PC-3 (cell line): ENCODE data around the gene MYRFL. TPM values are rescaled to one million over a fixed set of nuclear protein-coding genes. Genes with fewer than 3 reads are reported as not detected.

Experiments
- ATAC-seq: fragments of 200-7000 bp; cut with Tn5 transposase; 2 replicates; pipeline ENCODE4 v1.9.1; 2020; ENCODE audit warnings: mild to moderate bottlenecking, moderate library complexity
- BruUV-seq: library from RNA; stranded (reverse); fragments of 400-500 nt; replicated peaks from 2 replicates; lab custom pipeline; 2021; lab: Mats Ljungman, UMichigan
- CTCF ChIA-PET: fragments of 300-600 bp; sonication (Branson Sonifier 250); formaldehyde crosslinking; loops from one replicate; lab custom pipeline; 2022; ENCODE audit warnings: antibody characterized with exemption; lab: Charles Lee
- POLR2A ChIA-PET: fragments of 300-600 bp; sonication (Branson Sonifier 250); formaldehyde crosslinking; loops from one replicate; lab custom pipeline; 2022; ENCODE audit warnings: antibody characterized with exemption; ENCODE audit not compliant: unreplicated experiment; lab: Charles Lee
- DNase-seq: peaks from one replicate; pipeline ENCODE4 v3.0.0-alpha.2; 2015
- H2AFZ ChIP-seq: fragments of 300-600 bp; sonication (generic); 2 replicates; pipeline ENCODE4 v1.6.0; 2016; ENCODE audit warnings: antibody characterized with exemption, low read length
- H3F3A ChIP-seq: fragments of 300-600 bp; sonication (generic); one replicate; pipeline ENCODE4 v1.6.0; 2017; ENCODE audit warnings: antibody characterized with exemption, low read length, control low read depth, mild to moderate bottlenecking; ENCODE audit not compliant: unreplicated experiment
- H3K27ac ChIP-seq: fragments of 300-600 bp; sonication (generic); 2 replicates; pipeline ENCODE4 v1.5.1; 2016; ENCODE audit warnings: mild to moderate bottlenecking, low read length
- H3K27me3 ChIP-seq: fragments of 300-600 bp; sonication (generic); 2 replicates; pipeline ENCODE4 v1.6.1; 2016; ENCODE audit warnings: low read length, mixed read lengths
- H3K36me3 ChIP-seq: fragments of 300-600 bp; sonication (generic); 2 replicates; pipeline ENCODE4 v1.6.1; 2016; ENCODE audit warnings: low read depth, mixed run types, low read length, mixed read lengths
- H3K4me1 ChIP-seq: fragments of 300-600 bp; sonication (generic); 2 replicates; pipeline ENCODE4 v1.5.1; 2016; ENCODE audit warnings: low read length; ENCODE audit not compliant: insufficient read depth
- H3K4me2 ChIP-seq: fragments of 300-600 bp; sonication (generic); 2 replicates; pipeline ENCODE4 v1.6.0; 2016; ENCODE audit warnings: low read length
- H3K4me3 ChIP-seq: fragments of 300-600 bp; sonication (generic); 2 replicates; pipeline ENCODE4 v1.5.1; 2016; ENCODE audit warnings: mild to moderate bottlenecking, low read length, mixed read lengths
- H3K79me2 ChIP-seq: fragments of 300-600 bp; sonication (generic); 2 replicates; pipeline ENCODE4 v1.6.1; 2017; ENCODE audit warnings: low read length, mixed read lengths
- H3K9ac ChIP-seq: fragments of 300-600 bp; sonication (generic); 2 replicates; pipeline ENCODE4 v1.6.0; 2016; ENCODE audit warnings: mild to moderate bottlenecking, low read length
- H3K9me2 ChIP-seq: fragments of 300-600 bp; sonication (generic); replicated peaks from 2 replicates; pipeline ENCODE4 v1.6.1; 2016; ENCODE audit warnings: mixed run types, low read length, mixed read lengths
- H3K9me3 ChIP-seq: fragments of 300-600 bp; sonication (generic); 2 replicates; pipeline ENCODE4 v1.6.1; 2016; ENCODE audit warnings: low read length, mixed read lengths
- H4K20me1 ChIP-seq: fragments of 300-600 bp; sonication (generic); 2 replicates; pipeline ENCODE4 v1.6.1; 2016; ENCODE audit warnings: low read length, mixed read lengths
- CTCF ChIP-seq: fragments of 300-600 bp; sonication (generic); conservative IDR thresholded peaks from 2 replicates; pipeline ENCODE4 v1.5.1; 2017; ENCODE audit warnings: antibody characterized with exemption, low read depth, mild to moderate bottlenecking, low read length
- EZH2 ChIP-seq: fragments of 300-600 bp; sonication (generic); IDR thresholded peaks from one replicate; pipeline ENCODE4 v1.6.1; 2017; ENCODE audit warnings: antibody characterized with exemption, mild to moderate bottlenecking, low read length; ENCODE audit not compliant: unreplicated experiment
- EZH2phosphoT487 ChIP-seq: fragments of 300-600 bp; sonication (generic); IDR thresholded peaks from 2 replicates; pipeline ENCODE4 v1.6.1; 2018; ENCODE audit warnings: mild to moderate bottlenecking, antibody characterized with exemption, low read length, borderline replicate concordance
- intact Hi-C: fragments of 100-400 bp; cut with micrococcal nuclease; formaldehyde crosslinking; loops from 2 replicates; pipeline ENCODE4 v1.9.0; 2023
- total RNA-seq: library from RNA; depleted of rRNA; stranded (reverse); fragments of >200 nt; gene quantifications from 2 replicates; pipeline ENCODE4 v1.2.3, GENCODE V29; 2014

Gene MYRFL
- total RNA-seq, 1 experiment from 2014 or later, result not detected

- peaks cover 4% of the 10 kb centered on the region; the same call in 1 of the 2 replicates for H3K9me3 ChIP-seq
- no peak overlapping the region for H3K27ac ChIP-seq
- no peak overlapping the region for H3K9ac ChIP-seq
- no peaks in the 10 kb centered on the region for H3K9me2 ChIP-seq
- no peaks in the 10 kb centered on the region for H4K20me1 ChIP-seq
- ChIA-PET CTCF (no interaction called here), POLR2A (no interaction called here)
- no peaks in the 10 kb centered on the region for H3K4me1 ChIP-seq
- DNase-seq (no peak), ATAC-seq (no peak)
- H3K79me2 ChIP-seq, result no peaks in the 10 kb centered on the region
- intact Hi-C loops, result no loop called here
- H3K36me3 ChIP-seq, result no peaks in the 10 kb centered on the region
- H3K27me3 ChIP-seq, result no peaks in the 10 kb centered on the region
- no peak for TF ChIP-seq EZH2phosphoT487
- no peak for TF ChIP-seq CTCF
- TF ChIP-seq EZH2, result no peak
- no peaks in the 10 kb centered on the region for H3F3A ChIP-seq
- H3K4me3 ChIP-seq, result no peak overlapping the region
- no peak overlapping the region for H2AFZ ChIP-seq
- no TSS peak for BruUV-seq
- no peak overlapping the region for H3K4me2 ChIP-seq
Observed at GRCh38 chr12:69913526-69913925, 88.5 kb downstream of the MYRFL start.

GRCh38 chr12:69915964-69916363 is 90.9 kb downstream of the MYRFL start:
- ChIA-PET CTCF (no interaction called here), POLR2A (no interaction called here)

More at GRCh38 chr12:69915964-69916363, 90.9 kb downstream of the MYRFL start:
- no peaks in the 10 kb centered on the region for H4K20me1 ChIP-seq
- no TSS peak for BruUV-seq
- no peak overlapping the region for H3K4me2 ChIP-seq
- no peak overlapping the region for H3K9ac ChIP-seq
- DNase-seq, result no peak
- no peak overlapping the region for H2AFZ ChIP-seq
- H3K79me2 ChIP-seq, result no peaks in the 10 kb centered on the region
- H3F3A ChIP-seq, result no peaks in the 10 kb centered on the region
- H3K9me2 ChIP-seq, result no peaks in the 10 kb centered on the region
- no peaks in the 10 kb centered on the region for H3K27me3 ChIP-seq
- TF ChIP-seq EZH2 (no peak), CTCF (no peak), EZH2phosphoT487 (no peak)
- no peaks in the 10 kb centered on the region for H3K36me3 ChIP-seq
- no peak overlapping the region for H3K27ac ChIP-seq
- no peaks in the 10 kb centered on the region for H3K4me1 ChIP-seq
- intact Hi-C loops, result no loop called here
- H3K4me3 ChIP-seq, result no peak overlapping the region
- no peak for ATAC-seq
- H3K9me3 ChIP-seq, result peaks cover 5% of the 10 kb centered on the region; the same call in 1 of the 2 replicates
